H1 (cell line): ENCODE results near the gene PRKAR2B. TPM values are rescaled to one million over a fixed set of nuclear protein-coding genes. Genes with fewer than 3 reads are reported as not detected.

ENCODE experiments used
- TAF1 ChIP-seq: IDR thresholded peaks from 2 replicates; pipeline ENCODE4 v1.6.1; 2011; ENCODE audit warnings: mild to moderate bottlenecking, low read depth, low read length
- polyA plus RNA-seq, 7 experiments: library from polyadenylated mRNA; depleted of rRNA in 3 of 7; stranded (reverse) in 5 of 7; unstranded in 2 of 7; fragments of >200 nt in 5 of 7; fragments of 200-250 nt in 2 of 7; gene quantifications; 1 replicate in 5 of 7; 2 replicates in 1 of 7; 4 replicates in 1 of 7; pipeline versions ENCODE4 v1.2.1 to v1.2.3, GENCODE V29; 2011 to 2013; ENCODE audit warnings: missing spikeins in 2 of 7, mixed read lengths in 2 of 7
- total RNA-seq: library from RNA; stranded (reverse); fragmentation: NEBNext Ultra II Directional; extraction: Animal tissue kit (Norgen Biotek cat#: 25700); gene quantifications from 2 replicates; pipeline ENCODE4 v1.2.1, GENCODE V29; 2021

The PRKAR2B gene
- total and polyA plus RNA-seq, 2 of the 8 experiments (the other 6 are each of a cell fraction or from before 2014, with no cell fraction given) = 10.4 to 37.0 TPM

GRCh38 chr7:107036535-107036934 lies 8.0 kb upstream of the PRKAR2B start (continued):
- TF ChIP-seq TAF1 = no peak
